GM21423 (cell line): ENCODE measurements around the gene P2RX3.

Experiments used
- ATAC-seq: cut with Tn5 transposase; IDR thresholded peaks from one replicate; pipeline ENCODE4 v1.9.1; 2021; ENCODE audit warnings: mild to moderate bottlenecking, moderate library complexity; ENCODE audit not compliant: unreplicated experiment

Gene P2RX3

DNA sequence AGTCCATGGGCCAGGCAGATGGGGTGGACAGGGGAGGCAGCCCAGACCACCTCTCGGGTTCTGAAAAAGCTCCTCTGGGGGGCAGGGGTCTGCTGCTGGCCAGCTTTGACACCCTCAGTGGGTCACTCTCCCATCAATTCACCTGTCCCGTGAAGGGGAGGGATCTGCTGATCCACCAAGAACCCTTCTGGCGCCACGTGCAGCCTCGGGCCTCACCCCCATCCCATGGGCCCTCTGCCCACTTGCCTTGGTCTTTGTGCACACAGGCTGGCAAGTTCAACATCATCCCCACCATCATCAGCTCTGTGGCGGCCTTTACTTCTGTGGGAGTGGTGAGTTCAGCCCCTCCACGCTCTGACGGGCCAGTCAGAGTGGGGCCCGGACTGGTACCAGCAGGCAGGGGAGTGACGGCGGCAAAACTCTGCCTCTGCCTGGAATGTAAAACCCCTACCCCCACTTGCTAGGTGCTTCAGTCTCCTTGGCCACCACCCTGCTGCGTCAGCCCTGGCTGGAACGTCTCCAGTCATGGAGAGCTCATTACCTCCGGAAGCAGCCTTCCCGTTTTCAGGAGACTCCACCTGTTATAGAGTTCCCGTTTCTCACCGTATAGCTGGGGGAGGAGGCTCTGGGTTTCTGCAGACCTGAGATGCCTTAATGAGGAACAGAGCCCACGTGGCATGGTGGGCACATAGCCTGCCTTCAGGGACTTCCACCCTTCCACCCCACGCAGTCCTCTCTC is 30.1 kb downstream of the P2RX3 start:
- no peak for ATAC-seq

DNA sequence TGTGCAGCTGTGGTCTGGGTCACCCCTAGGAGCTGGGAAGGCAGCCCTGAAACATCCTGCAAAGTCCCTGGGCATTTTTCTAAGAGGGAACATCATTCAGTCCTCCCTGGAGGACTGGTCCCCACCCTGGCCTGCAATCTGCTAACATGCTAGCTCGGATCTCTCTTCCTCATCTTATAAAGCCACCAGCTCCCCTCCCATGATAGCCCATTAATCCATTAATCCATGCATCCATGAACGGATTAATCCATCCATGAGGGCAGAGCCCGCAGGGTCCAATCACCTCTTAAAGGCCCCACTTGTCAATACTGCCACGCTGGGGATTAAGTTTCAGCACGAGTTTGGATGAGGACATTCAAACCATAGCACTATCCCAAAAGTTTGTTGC is 30.7 kb downstream of the P2RX3 start:
- ATAC-seq, result no peak

DNA sequence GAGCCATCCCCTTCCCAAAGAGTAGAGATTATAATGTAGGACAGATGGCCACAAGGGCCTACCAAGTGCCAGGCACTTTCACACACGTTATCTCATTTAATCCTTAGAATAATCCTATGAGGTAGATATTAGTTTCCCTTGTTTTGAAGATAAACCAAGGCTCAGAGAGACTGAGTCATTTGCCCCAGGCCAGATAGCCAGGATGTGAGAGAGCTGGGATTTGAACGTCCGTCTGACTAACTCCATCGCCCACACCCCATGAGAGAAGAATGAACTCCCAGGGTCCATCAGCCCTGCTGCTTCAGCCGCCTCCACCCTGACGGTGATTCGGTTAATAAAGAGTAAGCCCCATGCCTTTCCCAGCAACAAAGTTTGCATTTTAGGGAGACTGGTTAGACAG is 32.1 kb downstream of the P2RX3 start:
- ATAC-seq, result no peak

DNA sequence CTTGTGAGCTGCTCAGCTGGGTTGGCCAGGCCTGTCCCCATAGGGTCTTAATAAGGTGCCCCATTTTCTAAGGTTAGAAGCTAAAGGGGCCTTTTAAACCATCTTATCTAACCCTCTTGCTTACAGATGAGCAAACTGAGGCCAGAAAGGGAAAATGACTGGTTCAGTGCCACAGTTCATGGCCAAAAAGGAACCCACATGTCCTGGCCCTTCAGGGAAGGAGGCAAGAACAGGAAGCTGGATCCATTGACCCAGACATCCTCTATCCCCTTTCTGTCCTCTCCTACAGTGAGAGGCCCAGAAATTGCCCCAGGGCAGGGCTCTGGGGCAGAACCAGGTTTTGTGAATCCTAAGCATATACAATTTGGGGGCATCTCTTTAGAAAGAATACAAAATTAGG is 32.8 kb downstream of the P2RX3 start:
- no peak for ATAC-seq

DNA sequence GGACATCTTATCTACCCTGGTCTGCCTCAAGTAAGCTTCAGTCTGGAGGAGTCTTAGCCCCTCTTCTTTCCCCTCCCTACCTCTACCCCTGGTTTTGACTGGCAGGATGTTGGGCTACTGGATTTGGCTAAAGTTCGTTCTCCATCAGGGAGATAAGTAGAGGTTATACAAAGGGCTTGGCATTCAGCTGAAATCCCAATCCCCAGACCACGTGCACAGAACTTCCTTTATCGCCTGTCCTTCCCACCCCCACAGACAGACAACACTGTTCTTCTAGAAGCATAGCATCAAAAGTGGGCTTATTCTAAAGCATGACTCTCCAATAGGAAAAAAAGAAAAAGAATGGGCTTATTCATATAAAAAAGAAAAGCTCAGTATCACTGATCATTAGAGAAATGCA is 35.0 kb downstream of the P2RX3 start:
- no peak for ATAC-seq

DNA sequence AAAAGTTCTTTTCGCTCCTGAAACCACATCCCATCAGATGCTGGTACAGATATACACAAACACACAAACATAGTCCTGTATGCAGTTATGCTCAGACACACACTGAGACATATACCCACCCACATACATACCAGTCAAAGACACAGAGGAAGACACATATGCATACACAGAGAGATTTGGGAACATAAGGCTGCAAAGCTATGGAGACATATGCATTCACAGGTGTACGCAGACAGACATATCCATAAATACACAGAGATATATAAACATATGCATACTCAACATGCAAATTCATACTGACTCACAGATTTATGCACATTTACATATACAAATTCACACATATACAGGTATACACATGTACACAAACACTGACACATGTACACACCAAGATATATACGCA is 36.8 kb downstream of the P2RX3 start:
- ATAC-seq, result no peak

DNA sequence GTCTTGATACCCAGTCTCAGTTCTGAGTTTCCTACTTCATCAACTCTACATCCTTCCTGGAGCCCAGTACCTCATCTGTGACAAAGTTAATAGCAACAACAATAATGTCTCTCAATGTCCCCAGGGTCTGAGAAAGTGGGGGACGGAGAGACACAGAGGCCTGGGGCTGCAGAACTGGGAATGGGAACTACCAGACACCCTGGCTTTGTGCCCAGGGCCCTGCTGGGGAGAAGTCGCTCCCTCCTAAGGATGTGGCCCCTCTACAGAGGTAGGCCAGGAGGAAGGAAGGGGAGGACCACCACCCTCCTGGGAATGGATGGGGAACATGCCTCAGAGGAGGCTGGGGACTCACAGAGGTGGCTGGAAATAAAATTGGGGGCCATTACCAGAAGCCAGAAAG is 37.3 kb downstream of the P2RX3 start:
- no peak for ATAC-seq

DNA sequence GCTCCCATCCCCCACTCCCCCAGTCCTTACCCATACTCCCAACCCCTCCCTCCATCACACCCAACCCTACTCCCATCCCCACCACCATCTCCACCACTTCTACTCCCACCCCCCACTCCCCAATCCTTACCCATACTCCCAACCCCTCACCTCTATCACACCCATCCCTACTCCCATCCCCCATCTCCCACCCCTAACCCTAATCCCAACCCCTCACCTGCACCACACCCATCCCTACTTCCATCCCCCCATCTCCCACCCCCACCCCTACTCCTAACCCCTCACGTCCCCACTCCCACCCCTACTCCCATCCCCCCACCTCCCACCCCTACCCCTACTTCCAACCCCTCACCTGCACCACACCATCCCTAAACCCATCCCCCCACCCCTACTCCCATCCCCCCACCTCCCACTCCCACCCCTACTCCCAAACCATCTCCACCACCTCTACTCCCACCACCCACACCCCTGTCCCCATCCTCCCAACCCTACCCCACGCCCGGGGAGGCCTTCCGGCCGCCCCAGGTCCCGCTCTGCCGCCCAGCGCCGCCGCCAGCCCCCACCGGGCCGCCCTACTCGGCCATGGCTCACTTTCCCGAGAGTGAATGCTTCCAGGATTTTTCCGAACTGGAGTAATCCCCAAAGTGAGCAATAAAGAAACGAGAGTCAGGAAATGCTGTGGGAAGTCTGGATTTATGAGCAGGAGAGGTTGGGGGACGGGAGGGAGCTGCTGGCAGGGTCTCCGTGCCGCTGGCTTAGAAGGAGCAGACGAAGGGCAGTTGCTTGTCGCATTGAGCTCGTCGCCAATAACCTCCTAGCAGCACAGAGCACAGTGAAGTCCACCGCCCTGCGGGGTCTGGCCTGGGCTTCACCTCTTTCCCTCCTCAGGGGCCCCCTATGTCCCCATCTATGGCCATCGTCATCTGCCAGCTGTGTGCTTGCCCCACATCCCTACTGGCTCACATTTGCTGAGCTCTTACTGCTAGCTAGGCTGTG is 38.2 kb downstream of the P2RX3 start:
- ATAC-seq, result no peak

DNA sequence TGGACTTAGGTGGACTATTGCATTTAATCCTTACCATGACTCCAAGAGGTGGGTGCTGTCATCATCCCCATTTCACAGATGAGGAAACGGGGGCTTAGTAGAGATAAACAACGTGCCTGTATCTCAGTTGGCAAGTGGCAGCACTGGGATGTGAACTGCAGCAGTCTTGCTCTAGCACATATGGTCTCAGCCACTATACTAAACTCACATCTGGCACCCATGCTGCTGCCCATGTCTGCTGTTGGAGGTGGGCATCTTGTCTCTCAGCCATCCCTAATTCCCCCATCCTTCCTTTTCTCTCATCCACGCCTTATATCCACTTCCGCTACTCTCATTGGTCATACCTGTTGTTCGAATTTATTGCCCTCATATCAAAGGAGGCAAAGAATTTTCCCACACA is 39.0 kb downstream of the P2RX3 start:
- no peak for ATAC-seq

DNA sequence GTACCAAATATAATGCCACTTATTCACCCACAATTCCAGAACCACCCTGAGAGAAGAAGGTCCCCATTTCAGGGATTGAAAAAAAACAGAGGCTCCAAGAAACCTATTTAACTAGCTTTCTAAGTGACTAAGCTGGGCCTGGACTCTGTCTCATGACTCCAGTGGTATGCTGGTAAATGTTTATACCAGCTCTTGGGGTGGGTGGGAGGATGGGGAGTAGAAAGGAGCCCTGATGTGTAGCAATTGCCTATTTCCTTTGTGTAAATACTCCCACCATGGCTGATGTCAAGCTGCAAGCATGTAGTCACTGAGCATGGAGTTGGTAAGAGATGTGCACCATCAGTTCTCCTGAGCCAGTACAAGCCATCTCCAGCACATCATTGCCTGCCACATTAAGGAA is 40.0 kb downstream of the P2RX3 start:
- ATAC-seq, result no peak

DNA sequence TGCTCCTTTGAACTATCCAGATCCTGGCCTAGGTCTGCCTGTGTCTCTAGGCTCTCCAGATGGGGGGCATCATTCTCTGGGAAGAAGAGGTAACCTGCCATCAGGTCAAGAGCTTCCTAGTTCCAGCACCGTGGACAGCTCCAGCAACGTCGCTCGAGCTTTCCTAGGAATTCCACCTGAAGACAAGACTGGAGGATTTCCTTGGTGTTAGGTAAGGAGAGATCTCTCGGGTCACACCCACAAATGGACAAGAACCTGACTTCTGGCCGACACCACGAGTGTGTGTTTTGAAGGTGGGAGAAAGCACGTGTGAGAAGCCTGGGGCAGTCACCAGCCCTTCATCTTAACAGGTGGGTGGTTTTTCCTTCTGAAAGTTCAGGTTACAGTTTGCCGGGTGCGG is 41.6 kb downstream of the P2RX3 start:
- no peak for ATAC-seq

DNA sequence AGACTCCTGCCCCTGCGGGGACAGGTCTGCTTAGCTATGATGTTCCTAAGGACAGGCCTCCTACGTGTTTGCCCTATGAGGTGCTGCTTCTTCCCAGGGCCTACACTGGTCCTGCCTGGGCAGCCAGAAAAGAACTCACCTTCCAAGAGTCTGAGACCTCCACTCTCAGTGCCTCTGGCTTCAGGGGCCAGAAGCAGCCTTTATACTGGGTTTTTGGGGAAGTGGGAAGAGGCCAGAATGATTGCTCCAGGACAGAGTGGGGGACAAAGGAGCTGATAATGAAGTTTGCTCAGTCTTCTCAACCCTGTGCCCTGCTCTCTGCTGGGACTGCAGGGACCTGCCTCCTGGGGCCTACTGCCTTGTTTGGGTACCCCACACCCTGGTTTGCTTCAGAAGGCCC is 42.8 kb downstream of the P2RX3 start, which contains the start of gene PRG3:
TSS of gene PRG3 (minus strand) at position 176 of the 400 bp plus-strand sequence. CDS start 442 bp downstream, outside the sequence.
- no peak for ATAC-seq

DNA sequence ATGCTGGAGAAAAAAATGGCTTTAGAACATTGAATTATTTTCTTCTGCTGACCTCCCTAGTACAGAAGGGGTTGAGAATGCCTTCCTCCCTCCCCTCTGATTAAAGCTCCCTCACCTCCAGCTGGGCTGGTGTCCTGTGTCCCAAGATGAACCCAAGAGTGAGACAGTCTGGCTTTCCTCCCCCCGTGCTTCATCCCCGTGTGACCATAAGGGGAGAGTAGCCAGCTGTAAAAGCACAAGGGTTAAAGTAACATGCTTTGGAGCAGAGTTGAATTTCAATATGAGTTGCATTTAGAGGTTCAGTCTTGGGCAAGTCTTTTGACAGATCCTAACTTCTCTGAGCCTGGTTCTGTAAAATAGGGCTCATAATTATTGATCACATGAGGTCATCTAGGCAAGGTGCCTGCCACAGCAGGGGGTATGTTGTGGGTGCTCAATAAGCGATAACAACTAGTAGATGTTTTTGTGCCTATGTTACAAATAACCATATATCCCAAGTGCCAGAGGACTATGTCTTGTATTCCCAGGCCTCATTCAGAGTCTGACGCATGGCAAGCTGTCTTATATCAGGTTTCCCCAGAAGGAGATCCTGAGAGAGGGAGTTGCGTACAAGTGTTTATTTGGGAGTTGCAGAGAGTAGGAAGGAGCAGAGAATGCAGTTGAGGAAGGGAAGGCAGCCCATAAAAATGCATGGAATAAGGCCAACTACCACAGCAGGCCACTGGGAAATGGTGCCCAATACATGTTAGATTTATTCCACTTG is 48.2 kb downstream of the P2RX3 start:
- no peak for ATAC-seq

DNA sequence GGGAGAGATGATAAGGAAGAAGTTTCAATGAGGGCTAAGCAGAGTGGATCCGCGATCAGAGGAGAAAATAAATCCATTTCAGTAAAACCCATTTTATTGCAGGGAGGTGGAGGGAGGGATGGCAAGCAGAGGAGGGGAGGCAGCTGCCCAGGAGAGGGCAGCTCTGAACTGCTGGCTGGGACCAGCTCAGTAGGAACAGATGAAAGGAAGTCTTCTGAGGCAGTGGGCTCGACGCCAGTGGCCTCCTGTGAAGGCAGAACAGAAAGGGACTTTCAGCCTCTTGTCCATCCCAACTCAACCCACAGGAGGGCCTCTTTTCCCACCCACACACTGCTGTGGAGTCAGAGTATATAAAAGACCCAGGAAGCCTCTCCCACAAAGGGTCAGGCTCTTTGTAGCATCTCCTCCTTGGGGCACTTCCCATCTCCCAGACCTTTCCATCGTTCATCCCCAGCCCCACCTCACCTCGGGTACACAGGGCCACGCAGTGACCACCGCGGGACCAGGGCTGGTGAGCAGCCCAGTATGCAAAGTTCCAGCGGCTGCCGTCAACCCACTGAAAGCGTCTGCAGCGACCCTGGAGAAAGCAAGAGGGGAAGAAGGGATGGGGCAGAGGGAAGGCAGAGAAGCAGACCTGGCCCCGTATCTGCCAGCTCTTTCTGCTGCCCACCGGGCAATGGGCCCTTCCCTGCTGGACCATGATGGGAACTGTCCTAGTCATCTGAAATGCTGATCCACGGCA is 49.3 kb downstream of the P2RX3 start:
- no peak for ATAC-seq

DNA sequence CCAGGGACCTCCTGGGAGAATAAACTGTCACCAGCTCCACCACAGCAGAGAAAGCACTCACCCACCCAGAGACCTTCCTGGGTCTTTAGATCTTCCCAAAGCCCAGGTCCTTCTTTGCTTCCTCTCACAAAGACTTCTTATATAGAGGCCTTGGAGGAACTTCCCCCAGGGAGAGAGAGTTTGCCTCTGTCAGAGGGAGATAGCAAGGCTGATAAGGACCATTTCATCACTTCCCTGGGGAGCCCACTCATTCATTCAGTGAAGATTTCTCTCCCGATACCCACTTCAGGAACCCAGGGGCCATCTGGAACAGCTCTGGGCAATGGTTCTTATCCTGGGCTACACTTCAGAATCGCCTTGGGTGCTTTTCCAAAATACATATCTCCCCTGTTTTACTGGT is 52.4 kb downstream of the P2RX3 start, which contains the start of gene PRG2:
TSS of gene PRG2 (minus strand) at position 116 of the 400 bp plus-strand sequence. CDS start 706 bp downstream, outside the sequence.
- no peak for ATAC-seq

DNA sequence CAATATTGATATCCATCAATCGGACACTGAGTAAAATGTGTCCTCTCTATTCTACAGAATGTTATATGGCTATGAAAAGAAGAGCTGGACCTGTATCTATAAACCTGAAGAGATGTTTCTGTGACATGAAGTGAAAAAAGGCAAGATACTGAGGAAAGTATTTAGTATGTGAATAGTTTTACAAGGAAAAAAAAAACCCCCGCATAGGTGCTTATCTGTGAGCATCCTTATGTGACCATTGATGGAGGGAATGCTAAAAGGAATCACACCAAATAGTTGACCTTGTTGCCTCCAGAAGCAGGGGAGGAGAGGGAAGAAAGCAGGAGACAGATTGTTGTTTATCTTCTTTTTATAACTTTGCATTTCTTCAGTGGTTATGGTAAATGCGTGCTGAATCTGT is 53.0 kb downstream of the P2RX3 start:
- no peak for ATAC-seq

DNA sequence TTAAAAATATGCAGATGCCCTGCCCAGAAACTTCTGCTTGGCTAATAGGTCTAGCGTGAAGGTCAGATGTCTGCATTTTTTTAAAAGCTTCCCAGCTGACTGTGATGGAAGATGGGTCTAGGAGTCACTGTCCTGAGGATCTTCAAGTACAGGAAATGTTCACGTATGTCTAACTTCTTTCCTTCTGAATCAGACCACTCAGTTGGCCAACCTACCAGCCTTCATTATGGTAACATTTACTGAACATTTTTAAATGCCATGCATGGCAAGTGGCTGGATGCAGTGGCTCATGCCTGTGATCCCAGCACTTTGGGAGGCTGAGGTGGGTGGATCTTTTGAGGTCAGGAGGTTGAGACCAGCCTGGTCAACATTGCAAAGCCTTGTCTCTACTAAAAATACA is 53.4 kb downstream of the P2RX3 start:
- no peak for ATAC-seq

DNA sequence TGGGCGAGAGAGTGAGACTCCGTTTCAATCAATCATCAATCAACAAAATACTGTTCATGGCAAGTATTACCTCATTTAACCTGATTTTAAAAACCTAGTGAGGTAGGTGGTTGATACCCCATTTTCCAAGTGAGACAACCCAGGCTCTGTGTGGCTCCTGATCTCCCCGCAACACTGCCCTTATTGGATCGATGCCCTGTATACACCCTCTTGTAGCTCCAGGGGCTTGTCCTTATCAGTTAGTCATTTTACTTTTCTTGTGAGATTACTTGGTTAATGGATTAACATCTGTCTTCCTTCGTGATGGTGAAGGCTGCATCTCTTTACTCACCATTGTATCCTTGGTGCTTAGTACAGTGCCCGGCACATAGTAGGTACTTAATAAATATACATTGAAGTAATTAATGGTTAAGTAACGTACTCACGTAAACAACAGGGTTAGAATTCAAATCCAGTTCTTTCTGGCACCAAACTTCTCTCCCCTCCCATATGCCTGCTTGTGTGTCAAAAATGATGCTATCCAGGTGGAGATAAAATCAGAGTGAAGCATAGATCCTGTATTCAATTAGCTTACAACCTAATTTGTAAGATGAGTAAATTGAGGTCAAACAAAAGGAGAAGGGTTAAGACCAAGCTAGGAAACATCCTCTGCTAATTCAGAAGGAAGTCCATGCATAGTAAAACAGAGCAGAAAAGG is 54.1 kb downstream of the P2RX3 start:
- no peak for ATAC-seq

DNA sequence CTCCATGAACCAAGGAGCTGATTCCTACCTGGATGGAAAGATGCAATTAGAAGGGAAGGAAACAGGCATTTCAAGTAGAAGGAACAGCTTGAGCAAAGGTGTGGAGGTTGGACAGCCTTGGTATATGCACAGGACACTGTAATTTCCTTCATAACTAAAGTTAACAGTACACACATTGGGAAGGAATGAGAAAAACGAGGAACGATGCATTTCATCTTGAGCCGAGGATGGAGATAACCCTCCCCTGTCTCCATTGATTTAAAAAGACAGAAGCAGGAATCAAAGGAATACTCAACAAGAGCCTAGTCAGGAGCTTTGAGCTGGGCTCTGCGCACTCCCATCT is 54.6 kb downstream of the P2RX3 start:
- no peak for ATAC-seq
